GM18868 (cell line): Measurements from ENCODE around the gene PRR16.
"Not testable (repeated sequence)": the region's sequence is repeated elsewhere in the genome, so short reads cannot be mapped to it uniquely, and the experiment has no call there.

Experiments
- ATAC-seq: cut with Tn5 transposase; IDR thresholded peaks from one replicate; pipeline ENCODE4 v1.9.1; 2021; ENCODE audit warnings: mild to moderate bottlenecking, moderate library complexity; ENCODE audit not compliant: unreplicated experiment

The PRR16 gene

GRCh38 chr5:120463991-120464626 is at the start of gene PRR16:
Gene PRR16 (plus strand): TSS chr5:120464300.
- peak; percentile 93 for ATAC-seq

GRCh38 chr5:120415985-120416384 is 48.1 kb upstream of the PRR16 start:
- ATAC-seq: no peak

GRCh38 chr5:120419127-120419526 is 45.0 kb upstream of the PRR16 start:
- ATAC-seq: no peak

GRCh38 chr5:120426633-120427275 is 37.3 kb upstream of the PRR16 start:
- ATAC-seq: not testable (repeated sequence)

GRCh38 chr5:120430572-120430971 is 33.5 kb upstream of the PRR16 start:
- ATAC-seq: no peak

- no peak for ATAC-seq
Observed at GRCh38 chr5:120432861-120433260, 31.2 kb upstream of the PRR16 start.

- ATAC-seq: no peak
Observed at GRCh38 chr5:120435129-120435528, 29.0 kb upstream of the PRR16 start.

- ATAC-seq: no peak
Observed at GRCh38 chr5:120436996-120437395, 27.1 kb upstream of the PRR16 start.

GRCh38 chr5:120442694-120443093 is 21.4 kb upstream of the PRR16 start:
- ATAC-seq: no peak

GRCh38 chr5:120443607-120444006 is 20.5 kb upstream of the PRR16 start:
- ATAC-seq: no peak

GRCh38 chr5:120446068-120446492 is 18.0 kb upstream of the PRR16 start:
- no peak for ATAC-seq

GRCh38 chr5:120446901-120447300 is 17.2 kb upstream of the PRR16 start:
- no peak for ATAC-seq

GRCh38 chr5:120447706-120448239 is 16.3 kb upstream of the PRR16 start:
- ATAC-seq: no peak

GRCh38 chr5:120449501-120449900 is 14.6 kb upstream of the PRR16 start:
- ATAC-seq: no peak

- ATAC-seq: no peak
Observed at GRCh38 chr5:120450910-120451309, 13.2 kb upstream of the PRR16 start.

- ATAC-seq: no peak
Observed at GRCh38 chr5:120451445-120451844, 12.7 kb upstream of the PRR16 start.

GRCh38 chr5:120452471-120452870 is 11.6 kb upstream of the PRR16 start:
- no peak for ATAC-seq

GRCh38 chr5:120454094-120454798 is 9.9 kb upstream of the PRR16 start:
- no peak for ATAC-seq

GRCh38 chr5:120456006-120456405 is 8.1 kb upstream of the PRR16 start:
- ATAC-seq: no peak

- peak; percentile 89 for ATAC-seq
Observed at GRCh38 chr5:120457839-120458507, 6.1 kb upstream of the PRR16 start.

- not testable (repeated sequence) for ATAC-seq
Observed at GRCh38 chr5:120458508-120458847, 5.6 kb upstream of the PRR16 start.
